Measurements from ENCODE around the gene PTGR2.
"Not testable (repeated sequence)": the region's sequence is repeated elsewhere in the genome, so short reads cannot be mapped to it uniquely, and the experiment has no call there.

Gene PTGR2

DNA sequence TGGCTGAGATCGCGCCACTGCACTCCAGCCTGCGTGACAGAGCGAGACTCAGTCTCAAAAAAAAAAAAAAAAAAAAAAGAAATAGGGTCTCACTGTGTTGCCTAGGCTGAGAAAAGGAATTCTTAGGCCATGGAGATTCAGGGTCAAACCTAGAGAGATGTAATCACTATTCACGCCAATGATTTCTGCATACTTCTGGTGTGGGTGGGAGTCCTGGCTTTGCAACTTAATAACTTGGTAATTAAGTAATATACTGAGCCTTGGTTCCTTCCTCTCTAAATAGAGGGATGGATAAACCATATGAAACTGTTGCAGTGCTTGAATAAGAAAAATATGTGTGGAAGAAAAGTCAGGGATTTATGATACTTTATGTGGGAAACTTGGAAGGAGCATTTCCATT is 37.7 kb downstream of the PTGR2 start:
- TF ChIP-seq, protein P1, sequence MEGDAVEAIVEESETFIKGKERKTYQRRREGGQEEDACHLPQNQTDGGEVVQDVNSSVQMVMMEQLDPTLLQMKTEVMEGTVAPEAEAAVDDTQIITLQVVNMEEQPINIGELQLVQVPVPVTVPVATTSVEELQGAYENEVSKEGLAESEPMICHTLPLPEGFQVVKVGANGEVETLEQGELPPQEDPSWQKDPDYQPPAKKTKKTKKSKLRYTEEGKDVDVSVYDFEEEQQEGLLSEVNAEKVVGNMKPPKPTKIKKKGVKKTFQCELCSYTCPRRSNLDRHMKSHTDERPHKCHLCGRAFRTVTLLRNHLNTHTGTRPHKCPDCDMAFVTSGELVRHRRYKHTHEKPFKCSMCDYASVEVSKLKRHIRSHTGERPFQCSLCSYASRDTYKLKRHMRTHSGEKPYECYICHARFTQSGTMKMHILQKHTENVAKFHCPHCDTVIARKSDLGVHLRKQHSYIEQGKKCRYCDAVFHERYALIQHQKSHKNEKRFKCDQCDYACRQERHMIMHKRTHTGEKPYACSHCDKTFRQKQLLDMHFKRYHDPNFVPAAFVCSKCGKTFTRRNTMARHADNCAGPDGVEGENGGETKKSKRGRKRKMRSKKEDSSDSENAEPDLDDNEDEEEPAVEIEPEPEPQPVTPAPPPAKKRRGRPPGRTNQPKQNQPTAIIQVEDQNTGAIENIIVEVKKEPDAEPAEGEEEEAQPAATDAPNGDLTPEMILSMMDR (IDR thresholded peaks at IDR 0.05; ENCODE audit: control insufficient read depth, extremely low read depth, insufficient read depth), result no peak
- DNase-seq (ENCODE audit: low read depth), result no peak
- H3K4me3 ChIP-seq (ENCODE audit: low read depth, low read length), result no peak overlapping the region

DNA sequence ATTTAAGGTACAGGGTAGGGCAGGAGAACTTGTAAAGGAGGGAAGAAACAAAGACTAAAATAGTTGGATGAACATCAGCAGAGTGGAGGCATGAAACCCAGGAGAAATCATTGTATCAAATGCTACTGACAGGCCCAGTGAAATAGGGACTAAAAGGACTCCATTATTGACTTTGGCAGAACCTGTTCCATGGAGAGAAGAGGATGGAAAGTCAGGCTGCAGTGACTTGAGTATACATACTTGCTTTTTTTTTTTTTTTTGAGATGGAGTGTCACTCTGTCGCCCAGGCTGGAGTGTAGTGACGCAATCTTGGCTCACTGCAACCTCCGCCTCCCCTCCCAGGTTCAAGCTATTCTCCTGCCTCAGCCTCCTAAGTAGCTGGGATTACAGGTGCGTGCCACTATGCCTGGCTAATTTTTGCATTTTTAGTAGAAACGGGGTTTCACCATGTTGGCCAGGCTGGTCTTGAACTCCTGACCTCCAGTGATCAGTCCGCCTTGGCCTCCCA is 42.6 kb downstream of the PTGR2 start:
- H3K4me3 ChIP-seq (ENCODE audit: low read depth, low read length), result not testable (repeated sequence)
- DNase-seq (ENCODE audit: low read depth), result peak; percentile 80

DNA sequence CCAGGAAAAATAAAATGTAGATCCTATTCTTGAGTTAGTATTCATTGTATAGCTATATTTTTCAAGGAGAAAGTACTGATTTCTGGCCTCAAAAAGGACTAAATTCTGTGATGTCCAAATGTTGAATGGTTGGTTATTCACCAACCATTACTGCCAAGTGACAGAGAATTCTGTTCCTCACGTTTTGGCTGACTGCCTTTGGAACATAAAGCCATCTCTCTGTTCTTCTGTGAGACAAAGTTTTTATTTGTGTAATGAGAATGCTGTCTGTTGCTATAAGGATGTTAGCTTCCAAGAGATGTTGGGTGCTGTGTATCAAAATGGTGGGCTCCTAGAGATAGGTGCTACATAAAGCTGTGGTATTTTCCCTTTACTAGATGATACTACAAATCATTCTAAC is 44.3 kb downstream of the PTGR2 start:
- H3K4me3 ChIP-seq (ENCODE audit: low read depth, low read length), result no peak overlapping the region
- DNase-seq (ENCODE audit: low read depth), result no peak
- TF ChIP-seq, protein P1 (IDR thresholded peaks at IDR 0.05; ENCODE audit: control insufficient read depth, extremely low read depth, insufficient read depth), result no peak

DNA sequence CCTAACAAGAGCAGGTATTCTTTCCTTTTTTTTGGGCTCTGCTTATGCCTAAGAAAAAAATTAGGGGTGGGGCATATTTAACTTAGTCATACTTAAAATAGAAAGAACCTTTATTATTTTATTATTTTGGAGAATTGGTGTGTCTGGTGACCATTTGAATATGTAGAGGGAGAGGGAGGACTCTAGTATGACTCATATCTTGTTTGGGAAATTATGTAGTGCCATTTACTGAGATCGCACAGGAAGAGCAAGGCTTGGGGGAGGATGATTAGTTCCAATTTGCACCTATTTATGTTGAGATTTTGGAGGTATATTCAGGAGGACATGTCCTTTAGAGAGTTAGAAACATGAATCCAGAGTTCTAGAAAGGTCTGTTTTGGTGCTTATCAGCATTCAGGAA is 44.9 kb downstream of the PTGR2 start:
- TF ChIP-seq, protein P1 (IDR thresholded peaks at IDR 0.05; ENCODE audit: control insufficient read depth, extremely low read depth, insufficient read depth), result no peak
- DNase-seq (ENCODE audit: low read depth), result no peak

DNA sequence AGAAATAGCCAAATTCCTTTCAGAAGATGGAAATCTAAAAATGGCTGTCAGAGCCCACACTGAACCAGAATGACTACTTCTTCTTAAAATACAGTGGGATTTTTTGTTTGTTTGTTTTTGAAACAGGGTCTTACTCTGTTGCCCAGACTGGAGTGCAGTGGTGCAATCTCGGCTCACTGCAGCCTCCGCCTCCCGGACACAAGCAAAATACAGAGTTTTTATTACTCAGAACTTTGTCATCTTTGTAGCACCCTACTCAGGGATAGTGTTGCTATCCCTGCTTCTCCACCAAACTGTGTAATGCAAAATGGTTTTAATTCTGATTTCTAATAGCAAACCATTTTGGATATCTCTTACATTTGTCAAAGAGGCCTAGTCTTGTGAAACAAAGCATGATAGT is 51.4 kb downstream of the PTGR2 start:
- TF ChIP-seq, protein P1 (IDR thresholded peaks at IDR 0.05; ENCODE audit: control insufficient read depth, extremely low read depth, insufficient read depth), result no peak
- DNase-seq (ENCODE audit: low read depth), result no peak
- H3K4me3 ChIP-seq (ENCODE audit: low read depth, low read length), result no peak overlapping the region

More for the DNA sequence above, 44.9 kb downstream of the PTGR2 start:
- no peak overlapping the region for H3K4me3 ChIP-seq (ENCODE audit: low read depth, low read length)

DNA sequence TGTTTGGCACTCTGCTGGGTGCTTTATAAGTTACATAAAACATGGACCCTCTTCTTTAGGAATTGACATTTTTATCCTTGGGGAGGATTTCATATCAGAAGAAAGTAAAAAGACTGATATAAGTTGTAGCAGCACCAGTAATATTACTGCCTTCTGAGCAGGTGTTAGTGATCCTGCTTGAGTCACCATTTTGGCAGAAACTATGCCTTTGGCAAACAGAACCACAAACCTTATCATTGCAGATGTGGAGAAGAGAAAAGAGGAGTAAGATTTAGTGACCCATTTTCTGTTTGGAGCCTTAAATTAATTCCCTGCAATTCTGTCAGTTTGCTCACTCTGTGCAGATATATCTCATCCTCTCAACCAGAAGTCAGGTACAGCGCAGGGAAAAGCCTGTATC is 58.0 kb downstream of the PTGR2 start:
- TF ChIP-seq, protein P1 (IDR thresholded peaks at IDR 0.05; ENCODE audit: control insufficient read depth, extremely low read depth, insufficient read depth), result no peak
- DNase-seq (ENCODE audit: low read depth), result no peak

DNA sequence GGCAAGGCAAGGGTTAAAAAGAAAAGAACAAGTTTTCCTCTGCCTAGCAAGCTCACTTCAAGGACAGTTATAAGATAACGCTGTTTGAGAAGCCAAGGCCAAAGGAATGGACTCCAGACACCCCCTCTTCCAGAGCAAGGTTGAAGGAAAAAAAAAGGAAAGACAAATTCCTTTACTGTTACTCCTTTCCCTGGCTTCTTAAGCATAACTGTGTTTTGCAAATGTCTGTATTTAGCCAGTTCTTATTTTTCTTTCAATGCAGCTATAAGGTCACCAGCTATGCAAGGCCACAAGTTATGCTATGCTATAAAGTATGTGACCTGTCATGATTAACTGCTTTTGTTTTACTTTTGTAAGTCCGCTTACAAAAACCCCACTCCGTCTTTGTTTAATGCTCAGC is 61.6 kb downstream of the PTGR2 start:
- H3K4me3 ChIP-seq (ENCODE audit: low read depth, low read length), result no peak overlapping the region
- no peak for DNase-seq (ENCODE audit: low read depth)
- TF ChIP-seq, protein P1 (IDR thresholded peaks at IDR 0.05; ENCODE audit: control insufficient read depth, extremely low read depth, insufficient read depth), result no peak

More for the DNA sequence above, 58.0 kb downstream of the PTGR2 start:
- H3K4me3 ChIP-seq (ENCODE audit: low read depth, low read length), result no peak overlapping the region

Data from LNCaP clone FGC (cell line).